Measurements from ENCODE around the gene TBK1. TPM values are rescaled to one million over a fixed set of nuclear protein-coding genes. Genes with fewer than 3 reads are reported as not detected.

The TBK1 gene
- total and polyA plus RNA-seq, 10 of the 15 experiments (the other 5 are each of a cell fraction or from before 2014, with no cell fraction given): 13.4 to 49.3 (median 37.7) TPM

DNA sequence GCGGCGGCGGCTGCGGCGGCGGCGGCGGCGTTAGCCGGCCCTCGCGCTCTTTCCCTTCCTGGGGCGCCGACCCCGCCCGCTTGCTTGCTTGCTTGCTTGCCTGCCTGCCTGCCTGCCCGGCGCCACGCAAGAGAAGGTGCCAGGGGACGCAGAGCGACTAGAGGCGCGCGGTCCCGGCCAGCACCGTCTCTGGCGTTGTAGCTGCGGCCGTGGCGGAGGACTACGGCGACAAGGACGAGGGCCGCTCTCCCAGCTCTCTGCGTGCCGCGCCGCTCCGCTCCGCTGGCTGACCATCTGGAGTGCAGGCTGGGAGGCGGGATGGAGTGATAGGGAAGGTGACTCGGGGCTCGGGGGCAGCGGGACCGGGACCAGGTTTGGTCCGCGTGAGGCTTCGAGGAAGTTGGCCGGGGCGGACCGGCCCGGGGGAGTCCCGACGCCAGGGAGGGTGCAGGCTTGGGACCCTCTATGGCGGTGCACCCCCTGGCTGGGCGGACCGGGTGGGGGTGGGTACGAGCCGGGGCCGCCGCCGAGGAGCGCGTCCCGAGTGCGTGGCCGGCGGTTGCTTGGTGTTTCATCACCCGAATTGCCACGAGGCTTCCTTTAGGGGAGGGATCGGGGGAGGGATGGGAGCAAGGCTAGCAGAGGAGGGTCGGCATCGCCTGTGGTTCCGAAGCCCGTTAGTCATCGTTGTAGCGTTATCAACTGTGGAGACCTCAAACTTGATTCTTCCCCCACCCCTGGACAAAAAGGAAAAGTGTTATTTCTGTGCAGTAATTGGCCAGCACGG, 47.3 kb upstream of the TBK1 start (continued):
- TF ChIP-seq, protein P1, sequence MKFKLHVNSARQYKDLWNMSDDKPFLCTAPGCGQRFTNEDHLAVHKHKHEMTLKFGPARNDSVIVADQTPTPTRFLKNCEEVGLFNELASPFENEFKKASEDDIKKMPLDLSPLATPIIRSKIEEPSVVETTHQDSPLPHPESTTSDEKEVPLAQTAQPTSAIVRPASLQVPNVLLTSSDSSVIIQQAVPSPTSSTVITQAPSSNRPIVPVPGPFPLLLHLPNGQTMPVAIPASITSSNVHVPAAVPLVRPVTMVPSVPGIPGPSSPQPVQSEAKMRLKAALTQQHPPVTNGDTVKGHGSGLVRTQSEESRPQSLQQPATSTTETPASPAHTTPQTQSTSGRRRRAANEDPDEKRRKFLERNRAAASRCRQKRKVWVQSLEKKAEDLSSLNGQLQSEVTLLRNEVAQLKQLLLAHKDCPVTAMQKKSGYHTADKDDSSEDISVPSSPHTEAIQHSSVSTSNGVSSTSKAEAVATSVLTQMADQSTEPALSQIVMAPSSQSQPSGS (IDR thresholded peaks at IDR 0.05; ENCODE audit: low read length): no peak
- TF ChIP-seq IKZF2 (IDR thresholded peaks at IDR 0.05) (peak in 1 of 2 experiments; percentile 33; a peak in 3 of 4 replicates), BCL11A (IDR thresholded peaks at IDR 0.05; ENCODE audit: low read depth, low read length) (no peak), MEF2A (IDR thresholded peaks at IDR 0.05; ENCODE audit: insufficient read depth, low read depth, low read length) (no peak), SMAD5 (IDR thresholded peaks at IDR 0.05; ENCODE audit: low read depth) (no peak), USF1 (IDR thresholded peaks at IDR 0.05; ENCODE audit: borderline replicate concordance, extremely low read length, insufficient read depth, low read depth, low read length) (no peak), CREB1 (IDR thresholded peaks at IDR 0.05; ENCODE audit: low read depth) (no peak), GATAD2B (conservative IDR thresholded peaks at IDR 0.05; ENCODE audit: low read depth) (peak; percentile 89), MXI1 (IDR thresholded peaks at IDR 0.05; ENCODE audit: low read depth, low read length) (no peak), STAT3 (IDR thresholded peaks at IDR 0.05; ENCODE audit: low read depth, low read length) (no peak), IRF4 (IDR thresholded peaks at IDR 0.05; ENCODE audit: low read depth, low read length) (no peak), HDAC2 (IDR thresholded peaks at IDR 0.05) (no peak), MTA3 (IDR thresholded peaks at IDR 0.05; ENCODE audit: borderline replicate concordance, low read length) (no peak), CREM (IDR thresholded peaks at IDR 0.05; ENCODE audit: low read depth) (no peak; the same call in 1 of the 2 replicates), NBN (IDR thresholded peaks at IDR 0.05) (peak; percentile 27; the same call in 1 of the 2 replicates), RB1 (IDR thresholded peaks at IDR 0.05; ENCODE audit: borderline replicate concordance) (peak; percentile 57; the same call in 1 of the 2 replicates)
- TF ChIP-seq, protein P2, sequence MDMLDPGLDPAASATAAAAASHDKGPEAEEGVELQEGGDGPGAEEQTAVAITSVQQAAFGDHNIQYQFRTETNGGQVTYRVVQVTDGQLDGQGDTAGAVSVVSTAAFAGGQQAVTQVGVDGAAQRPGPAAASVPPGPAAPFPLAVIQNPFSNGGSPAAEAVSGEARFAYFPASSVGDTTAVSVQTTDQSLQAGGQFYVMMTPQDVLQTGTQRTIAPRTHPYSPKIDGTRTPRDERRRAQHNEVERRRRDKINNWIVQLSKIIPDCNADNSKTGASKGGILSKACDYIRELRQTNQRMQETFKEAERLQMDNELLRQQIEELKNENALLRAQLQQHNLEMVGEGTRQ (IDR thresholded peaks at IDR 0.05; ENCODE audit: borderline replicate concordance, low read depth, low read length): no peak
- TF ChIP-seq, protein P3, sequence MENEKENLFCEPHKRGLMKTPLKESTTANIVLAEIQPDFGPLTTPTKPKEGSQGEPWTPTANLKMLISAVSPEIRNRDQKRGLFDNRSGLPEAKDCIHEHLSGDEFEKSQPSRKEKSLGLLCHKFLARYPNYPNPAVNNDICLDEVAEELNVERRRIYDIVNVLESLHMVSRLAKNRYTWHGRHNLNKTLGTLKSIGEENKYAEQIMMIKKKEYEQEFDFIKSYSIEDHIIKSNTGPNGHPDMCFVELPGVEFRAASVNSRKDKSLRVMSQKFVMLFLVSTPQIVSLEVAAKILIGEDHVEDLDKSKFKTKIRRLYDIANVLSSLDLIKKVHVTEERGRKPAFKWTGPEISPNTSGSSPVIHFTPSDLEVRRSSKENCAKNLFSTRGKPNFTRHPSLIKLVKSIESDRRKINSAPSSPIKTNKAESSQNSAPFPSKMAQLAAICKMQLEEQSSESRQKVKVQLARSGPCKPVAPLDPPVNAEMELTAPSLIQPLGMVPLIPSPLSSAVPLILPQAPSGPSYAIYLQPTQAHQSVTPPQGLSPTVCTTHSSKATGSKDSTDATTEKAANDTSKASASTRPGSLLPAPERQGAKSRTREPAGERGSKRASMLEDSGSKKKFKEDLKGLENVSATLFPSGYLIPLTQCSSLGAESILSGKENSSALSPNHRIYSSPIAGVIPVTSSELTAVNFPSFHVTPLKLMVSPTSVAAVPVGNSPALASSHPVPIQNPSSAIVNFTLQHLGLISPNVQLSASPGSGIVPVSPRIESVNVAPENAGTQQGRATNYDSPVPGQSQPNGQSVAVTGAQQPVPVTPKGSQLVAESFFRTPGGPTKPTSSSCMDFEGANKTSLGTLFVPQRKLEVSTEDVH (IDR thresholded peaks at IDR 0.05; ENCODE audit: low read depth, partially characterized antibody): no peak
- TF ChIP-seq, protein P4, sequence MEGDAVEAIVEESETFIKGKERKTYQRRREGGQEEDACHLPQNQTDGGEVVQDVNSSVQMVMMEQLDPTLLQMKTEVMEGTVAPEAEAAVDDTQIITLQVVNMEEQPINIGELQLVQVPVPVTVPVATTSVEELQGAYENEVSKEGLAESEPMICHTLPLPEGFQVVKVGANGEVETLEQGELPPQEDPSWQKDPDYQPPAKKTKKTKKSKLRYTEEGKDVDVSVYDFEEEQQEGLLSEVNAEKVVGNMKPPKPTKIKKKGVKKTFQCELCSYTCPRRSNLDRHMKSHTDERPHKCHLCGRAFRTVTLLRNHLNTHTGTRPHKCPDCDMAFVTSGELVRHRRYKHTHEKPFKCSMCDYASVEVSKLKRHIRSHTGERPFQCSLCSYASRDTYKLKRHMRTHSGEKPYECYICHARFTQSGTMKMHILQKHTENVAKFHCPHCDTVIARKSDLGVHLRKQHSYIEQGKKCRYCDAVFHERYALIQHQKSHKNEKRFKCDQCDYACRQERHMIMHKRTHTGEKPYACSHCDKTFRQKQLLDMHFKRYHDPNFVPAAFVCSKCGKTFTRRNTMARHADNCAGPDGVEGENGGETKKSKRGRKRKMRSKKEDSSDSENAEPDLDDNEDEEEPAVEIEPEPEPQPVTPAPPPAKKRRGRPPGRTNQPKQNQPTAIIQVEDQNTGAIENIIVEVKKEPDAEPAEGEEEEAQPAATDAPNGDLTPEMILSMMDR (IDR thresholded peaks at IDR 0.05 in 2 of 3, conservative IDR thresholded peaks at IDR 0.05 in 1 of 3; ENCODE audit: control insufficient read depth in 2 of 3, extremely low read depth in 1 of 3, insufficient read depth in 1 of 3, low read depth in 3 of 3, low read length in 3 of 3): no peak

Measured in GM12878 (cell line).